Fibroblast of skin of back (primary cell): ENCODE results near the gene CYP2C18. TPM values are rescaled to one million over a fixed set of nuclear protein-coding genes. Genes with fewer than 3 reads are reported as not detected.
"Not testable (repeated sequence)": the region's sequence is repeated elsewhere in the genome, so short reads cannot be mapped to it uniquely, and the experiment has no call there.

ENCODE experiments used
- DNase-seq: peaks from one replicate; pipeline ENCODE4 v3.0.0-alpha.2; 2013
- polyA plus RNA-seq, 2 experiments: library from polyadenylated mRNA; unstranded; fragments of 120-200 nt; gene quantifications; one replicate each; pipeline ENCODE4 v1.2.1, GENCODE V29; 2013; ENCODE audit not compliant: insufficient read length in 2 of 2

The CYP2C18 gene
- not detected for polyA plus RNA-seq (2013, experiment 1 of 2; ENCODE audit: insufficient read length)
- not detected for polyA plus RNA-seq (2013, experiment 2 of 2; ENCODE audit: insufficient read length)

- no peak for DNase-seq
Observed at GRCh38 chr10:94683214-94684054, at the start of gene CYP2C18. CYP2C18 (plus strand) TSS chr10:94683729; CDS start chr10:94683820, 91 bp downstream.

- not testable (repeated sequence) for DNase-seq
Observed at GRCh38 chr10:94638097-94638496, 45.4 kb upstream of the CYP2C18 start.

GRCh38 chr10:94639902-94640301, 43.6 kb upstream of the CYP2C18 start:
- no peak for DNase-seq

- DNase-seq = no peak
Observed at GRCh38 chr10:94640562-94640961, 43.0 kb upstream of the CYP2C18 start.

GRCh38 chr10:94641480-94641879, 42.0 kb upstream of the CYP2C18 start:
- DNase-seq = no peak

GRCh38 chr10:94644352-94644751, 39.2 kb upstream of the CYP2C18 start:
- no peak for DNase-seq

GRCh38 chr10:94645285-94645684, 38.2 kb upstream of the CYP2C18 start:
- DNase-seq = no peak

- DNase-seq = not testable (repeated sequence)
Observed at GRCh38 chr10:94655201-94655600, 28.3 kb upstream of the CYP2C18 start.

- not testable (repeated sequence) for DNase-seq
Observed at GRCh38 chr10:94663061-94663460, 20.5 kb upstream of the CYP2C18 start.

GRCh38 chr10:94666391-94667102, 17.0 kb upstream of the CYP2C18 start:
- DNase-seq = no peak

GRCh38 chr10:94673614-94674321, 9.8 kb upstream of the CYP2C18 start:
- DNase-seq = peak; percentile 5

- no peak for DNase-seq
Observed at GRCh38 chr10:94676496-94676895, 7.0 kb upstream of the CYP2C18 start.

- no peak for DNase-seq
Observed at GRCh38 chr10:94677691-94678090, 5.8 kb upstream of the CYP2C18 start.

- DNase-seq = no peak
Observed at GRCh38 chr10:94678475-94678874, 5.1 kb upstream of the CYP2C18 start.

- no peak for DNase-seq
Observed at GRCh38 chr10:94680544-94680943, 3.0 kb upstream of the CYP2C18 start.

GRCh38 chr10:94682636-94683035, 893 bp upstream of the CYP2C18 start:
- not testable (repeated sequence) for DNase-seq

- DNase-seq = no peak
Observed at GRCh38 chr10:94687625-94688248, 4.2 kb downstream of the CYP2C18 start.

GRCh38 chr10:94706089-94706488, 22.6 kb downstream of the CYP2C18 start:
- no peak for DNase-seq

- no peak for DNase-seq
Observed at GRCh38 chr10:94710578-94710977, 27.0 kb downstream of the CYP2C18 start.

- peak; percentile 12 for DNase-seq
Observed at GRCh38 chr10:94725871-94726270, 42.3 kb downstream of the CYP2C18 start.

GRCh38 chr10:94735197-94735596, 51.7 kb downstream of the CYP2C18 start:
- DNase-seq = no peak

GRCh38 chr10:94738588-94738987, 55.1 kb downstream of the CYP2C18 start:
- no peak for DNase-seq
